Epithelial cell of proximal tubule (primary cell): ENCODE results near the gene LRRC38. TPM values are rescaled to one million over a fixed set of nuclear protein-coding genes. Genes with fewer than 3 reads are reported as not detected.

Experiments
- DNase-seq: peaks from one replicate; pipeline ENCODE4 v3.0.0-alpha.2; 2011; ENCODE audit warnings: low read depth
- H3K4me3 ChIP-seq: 2 replicates; pipeline ENCODE4 v1.5.1; 2011; ENCODE audit warnings: low read depth, mild to moderate bottlenecking, low read length
- total RNA-seq: library from RNA; depleted of rRNA; stranded (reverse); fragments of >200 nt; gene quantifications from 2 replicates; pipeline ENCODE4 v1.2.3, GENCODE V29; 2015
- TF ChIP-seq, protein P1 (sequence below): conservative IDR thresholded peaks from 2 replicates; pipeline ENCODE4 v1.5.1; 2012; ENCODE audit warnings: low read depth, mild to moderate bottlenecking, low read length

LRRC38 gene
- total RNA-seq, 1 donor from 2014 or later: not detected

DNA sequence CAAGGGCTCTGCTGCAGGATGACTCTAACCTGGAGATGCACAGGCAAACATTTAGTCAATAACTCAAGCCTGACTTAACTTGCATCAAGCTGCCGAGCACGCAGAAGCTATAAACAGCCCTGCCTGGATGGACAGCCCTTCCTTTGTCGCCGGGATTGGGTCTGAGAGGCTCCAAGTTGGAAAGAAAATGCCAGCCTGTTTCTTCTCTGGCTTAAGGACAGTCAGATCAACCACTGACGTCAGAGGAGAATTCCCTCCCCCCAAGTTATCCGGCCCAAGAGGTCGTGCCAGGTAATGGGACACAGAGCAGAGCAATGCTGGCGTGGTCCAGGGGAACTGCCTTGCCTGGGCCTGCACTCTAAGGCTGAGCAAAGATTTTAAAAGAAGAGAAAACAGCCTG is 27.1 kb upstream of the LRRC38 start:
- no peak for DNase-seq
- no peak overlapping the region for H3K4me3 ChIP-seq
- TF ChIP-seq, protein P1, sequence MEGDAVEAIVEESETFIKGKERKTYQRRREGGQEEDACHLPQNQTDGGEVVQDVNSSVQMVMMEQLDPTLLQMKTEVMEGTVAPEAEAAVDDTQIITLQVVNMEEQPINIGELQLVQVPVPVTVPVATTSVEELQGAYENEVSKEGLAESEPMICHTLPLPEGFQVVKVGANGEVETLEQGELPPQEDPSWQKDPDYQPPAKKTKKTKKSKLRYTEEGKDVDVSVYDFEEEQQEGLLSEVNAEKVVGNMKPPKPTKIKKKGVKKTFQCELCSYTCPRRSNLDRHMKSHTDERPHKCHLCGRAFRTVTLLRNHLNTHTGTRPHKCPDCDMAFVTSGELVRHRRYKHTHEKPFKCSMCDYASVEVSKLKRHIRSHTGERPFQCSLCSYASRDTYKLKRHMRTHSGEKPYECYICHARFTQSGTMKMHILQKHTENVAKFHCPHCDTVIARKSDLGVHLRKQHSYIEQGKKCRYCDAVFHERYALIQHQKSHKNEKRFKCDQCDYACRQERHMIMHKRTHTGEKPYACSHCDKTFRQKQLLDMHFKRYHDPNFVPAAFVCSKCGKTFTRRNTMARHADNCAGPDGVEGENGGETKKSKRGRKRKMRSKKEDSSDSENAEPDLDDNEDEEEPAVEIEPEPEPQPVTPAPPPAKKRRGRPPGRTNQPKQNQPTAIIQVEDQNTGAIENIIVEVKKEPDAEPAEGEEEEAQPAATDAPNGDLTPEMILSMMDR: no peak

DNA sequence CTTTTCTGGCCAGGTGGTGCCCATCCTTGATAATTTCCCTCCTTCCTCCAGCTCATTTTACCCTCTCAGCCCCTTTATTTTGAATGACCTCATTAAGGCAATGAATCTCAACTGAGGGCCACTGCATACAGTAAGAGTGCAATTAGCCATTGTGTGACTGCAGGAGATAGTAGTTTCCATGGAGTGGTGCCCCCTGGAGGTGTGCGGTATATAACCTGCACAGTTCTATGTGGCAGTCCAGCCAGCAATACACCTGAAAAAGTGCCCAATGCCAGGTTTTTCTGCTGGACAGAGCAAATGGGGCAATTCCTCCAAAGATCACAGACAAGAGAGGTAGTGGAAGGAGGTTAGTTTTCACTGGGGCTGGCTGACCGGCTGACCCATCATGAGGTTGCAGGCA is 25.9 kb upstream of the LRRC38 start:
- H3K4me3 ChIP-seq: no peak overlapping the region
- DNase-seq: no peak
- TF ChIP-seq, protein P1: no peak

DNA sequence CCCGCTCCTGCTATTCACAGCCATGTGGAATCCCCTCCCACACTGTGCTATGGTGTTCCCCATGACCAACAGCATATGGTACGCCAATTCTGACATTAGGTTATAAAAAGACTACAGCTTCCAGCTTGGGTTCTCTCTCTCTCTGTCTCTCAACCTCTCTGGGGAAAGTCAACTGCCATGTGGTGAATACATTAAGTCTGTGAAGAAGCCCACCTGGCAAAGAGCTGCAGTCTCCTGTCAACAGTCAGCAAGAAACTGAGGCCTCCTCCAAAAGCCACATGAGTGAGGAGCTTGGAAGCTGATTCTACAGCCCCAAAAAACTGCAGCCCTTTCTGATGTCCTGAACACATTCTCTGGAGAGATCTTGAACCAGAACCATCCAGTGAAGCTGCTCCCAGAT is 25.0 kb upstream of the LRRC38 start:
- no peak overlapping the region for H3K4me3 ChIP-seq
- TF ChIP-seq, protein P1: no peak
- DNase-seq: no peak

DNA sequence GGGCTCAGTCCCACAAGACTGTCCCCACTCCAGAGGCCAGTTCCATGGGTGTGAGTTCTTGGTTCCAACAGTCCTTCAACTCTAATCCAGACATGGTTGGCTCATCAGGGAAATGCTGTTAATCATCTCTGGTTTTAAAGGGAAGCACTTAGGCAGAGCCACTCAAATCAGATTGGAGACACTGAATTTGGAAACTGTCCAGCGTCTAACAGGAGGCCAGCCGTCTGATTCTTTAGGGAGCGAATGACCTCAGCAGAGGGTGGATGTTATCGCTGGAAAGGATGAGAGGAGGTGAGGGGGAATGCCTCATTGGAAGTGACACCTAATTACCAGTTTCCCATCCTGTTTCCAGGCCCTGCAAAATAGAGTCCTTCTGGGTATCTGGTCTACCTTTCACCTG is 22.8 kb upstream of the LRRC38 start:
- DNase-seq: no peak
- H3K4me3 ChIP-seq: no peak overlapping the region
- TF ChIP-seq, protein P1: no peak

DNA sequence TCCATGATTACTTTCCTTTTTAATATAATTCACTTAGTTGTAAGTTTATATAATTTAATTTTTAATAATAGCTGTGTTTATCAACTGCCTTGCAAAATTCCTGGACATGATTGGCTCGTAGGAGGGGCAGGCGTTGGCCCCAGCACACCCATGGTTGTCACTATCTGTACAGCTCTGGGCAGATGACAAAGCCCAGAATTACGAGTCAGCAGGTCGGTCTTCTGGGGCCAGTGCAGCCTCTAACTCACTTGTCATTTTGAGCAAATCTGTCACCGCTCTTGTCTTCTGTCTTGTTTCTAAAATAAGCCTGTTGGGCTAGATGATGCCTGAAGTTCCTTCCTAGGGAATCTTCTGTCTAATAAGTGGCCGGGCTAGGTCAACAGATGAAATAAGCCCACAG is 21.4 kb upstream of the LRRC38 start:
- TF ChIP-seq, protein P1: no peak
- DNase-seq: no peak
- no peak overlapping the region for H3K4me3 ChIP-seq

DNA sequence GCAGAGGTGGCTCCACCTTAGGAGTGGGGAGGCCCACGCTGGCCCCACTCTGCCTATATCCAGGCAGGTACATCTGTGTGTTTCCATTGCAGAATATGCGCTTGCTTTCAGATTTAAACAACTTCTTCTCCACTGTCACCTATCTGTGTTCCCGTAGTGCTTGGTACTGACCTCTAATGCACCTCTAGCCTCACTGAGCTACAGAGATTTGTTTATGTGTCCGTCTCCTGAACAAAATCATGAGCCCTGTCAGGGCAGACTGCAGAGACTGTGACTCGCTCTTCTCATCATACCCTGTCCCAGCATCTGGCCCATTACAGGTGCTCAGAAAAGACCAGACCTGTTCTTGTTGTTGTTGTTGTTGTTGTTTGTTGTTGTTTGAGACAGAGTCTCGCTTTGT is 14.5 kb upstream of the LRRC38 start:
- no peak overlapping the region for H3K4me3 ChIP-seq
- no peak for DNase-seq
- TF ChIP-seq, protein P1: no peak

DNA sequence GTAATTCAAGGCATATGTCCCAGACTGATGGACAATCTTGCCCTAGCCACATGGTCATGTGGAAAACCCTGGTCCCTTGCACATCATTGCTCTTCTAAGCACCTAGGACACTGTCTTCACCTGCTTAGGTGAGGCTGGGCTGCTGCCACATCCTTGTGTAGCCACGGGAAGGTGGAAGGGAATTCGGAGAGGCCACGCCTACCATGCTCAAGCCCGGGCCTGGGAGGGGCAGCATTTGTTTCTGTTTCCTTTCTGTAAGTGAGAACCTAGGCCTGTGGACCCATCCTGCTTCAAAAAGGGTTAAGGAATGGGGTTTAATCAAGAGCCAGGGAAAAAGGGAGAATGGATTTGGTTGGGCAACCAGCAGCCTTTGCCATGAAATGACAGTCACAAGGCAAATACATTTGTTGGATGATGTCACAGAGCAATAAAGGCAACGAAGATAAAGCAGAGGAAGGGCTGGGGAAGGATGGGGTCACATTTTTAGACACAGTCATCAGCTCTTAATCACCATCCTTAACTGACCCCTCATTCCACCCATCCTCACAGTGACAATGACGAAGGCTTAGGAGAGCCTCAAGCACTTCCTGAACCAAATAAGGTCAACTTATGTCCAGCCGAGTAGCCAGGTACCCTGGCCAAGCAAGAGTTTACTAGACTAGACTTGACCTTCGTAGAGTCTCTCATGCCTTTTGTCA is 10.1 kb upstream of the LRRC38 start:
- H3K4me3 ChIP-seq: no peak overlapping the region
- TF ChIP-seq, protein P1: no peak
- DNase-seq: no peak
